GM04503 (cell line): ENCODE measurements around the gene RSKR.
"Not testable (repeated sequence)": the region's sequence is repeated elsewhere in the genome, so short reads cannot be mapped to it uniquely, and the experiment has no call there.

Experiments
- DNase-seq: peaks from one replicate; pipeline ENCODE4 v3.0.0-alpha.2; 2012; ENCODE audit warnings: low read depth

The RSKR gene

GRCh38 chr17:28577466-28577824 is 36.5 kb downstream of the RSKR start:
- DNase-seq = no peak

GRCh38 chr17:28576758-28577465 is 37.1 kb downstream of the RSKR start, which contains the start of gene ALDOC:
Gene ALDOC, minus strand, starts transcription at chr17:28576895. Its CDS starts 1,363 bp downstream, at chr17:28575532.
- peak; percentile 39 for DNase-seq

- DNase-seq = not testable (repeated sequence)
Measured at GRCh38 chr17:28576016-28576415, 38.0 kb downstream of the RSKR start.

GRCh38 chr17:28575126-28575795 is 38.7 kb downstream of the RSKR start:
- no peak for DNase-seq

GRCh38 chr17:28574526-28574925 is 39.5 kb downstream of the RSKR start:
- no peak for DNase-seq

GRCh38 chr17:28573966-28574480 is 40.0 kb downstream of the RSKR start:
- DNase-seq = no peak

GRCh38 chr17:28573521-28573920 is 40.5 kb downstream of the RSKR start:
- no peak for DNase-seq

- no peak for DNase-seq
Measured at GRCh38 chr17:28573040-28573380, 41.0 kb downstream of the RSKR start.

- DNase-seq = no peak
Measured at GRCh38 chr17:28572259-28573039, 41.5 kb downstream of the RSKR start.

GRCh38 chr17:28571361-28572122 is 42.4 kb downstream of the RSKR start, which contains the start of gene PIGS:
Gene PIGS, minus strand, starts transcription at chr17:28571524. Its CDS starts 28 bp downstream, at chr17:28571496.
- DNase-seq = peak; percentile 54

GRCh38 chr17:28570716-28571360 is 43.1 kb downstream of the RSKR start:
- no peak for DNase-seq

GRCh38 chr17:28569446-28569845 is 44.5 kb downstream of the RSKR start:
- no peak for DNase-seq

- DNase-seq = no peak
Measured at GRCh38 chr17:28567604-28568003, 46.4 kb downstream of the RSKR start.

- peak; percentile 27 for DNase-seq
Measured at GRCh38 chr17:28563475-28563874, 50.5 kb downstream of the RSKR start.
